Gastrocnemius medialis (tissue), 4 donors: ENCODE results near the gene NSMF.

ENCODE experiments used
- POLR2A ChIP-seq, 2 donors: fragments of 450-650 bp; IDR thresholded peaks; one replicate each; pipeline ENCODE4 v1.6.1; 2017; ENCODE audit warnings: antibody characterized with exemption in 2 of 2, mild to moderate bottlenecking in 2 of 2, moderate library complexity in 2 of 2
- TF ChIP-seq, protein P1 (sequence below), 5 experiments: fragments of 450-650 bp in 3 of 5; fragments of 200-600 bp in 2 of 5; sonication (generic) in 2 of 5; IDR thresholded peaks in 4 of 5; conservative IDR thresholded peaks in 1 of 5; 1 replicate in 4 of 5; 2 replicates in 1 of 5; pipeline ENCODE4 v1.5.1; 2016 to 2019; ENCODE audit warnings: antibody characterized with exemption in 5 of 5, mild to moderate bottlenecking in 3 of 5, moderate library complexity in 3 of 5

DNA sequence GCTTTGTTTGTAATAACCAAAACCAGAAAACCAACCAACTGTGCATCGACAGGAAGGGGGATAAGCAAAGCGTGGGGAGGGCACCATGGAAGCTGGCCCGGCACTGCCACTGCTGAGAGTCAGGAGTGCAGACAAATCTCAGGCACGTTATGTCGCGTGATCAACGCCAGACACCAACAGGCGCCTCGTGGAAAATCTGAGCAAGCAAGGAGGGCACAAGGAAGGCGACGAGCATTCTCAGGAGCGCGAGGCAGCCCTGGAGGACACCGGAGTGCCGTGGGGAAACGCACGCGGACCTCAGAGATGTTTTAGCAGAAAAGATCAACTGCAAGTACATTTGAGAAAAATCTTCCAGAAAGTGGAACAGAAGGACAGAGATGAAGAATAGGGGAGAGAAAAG, 15.1 kb upstream of the NSMF start:
- TF ChIP-seq, protein P1, sequence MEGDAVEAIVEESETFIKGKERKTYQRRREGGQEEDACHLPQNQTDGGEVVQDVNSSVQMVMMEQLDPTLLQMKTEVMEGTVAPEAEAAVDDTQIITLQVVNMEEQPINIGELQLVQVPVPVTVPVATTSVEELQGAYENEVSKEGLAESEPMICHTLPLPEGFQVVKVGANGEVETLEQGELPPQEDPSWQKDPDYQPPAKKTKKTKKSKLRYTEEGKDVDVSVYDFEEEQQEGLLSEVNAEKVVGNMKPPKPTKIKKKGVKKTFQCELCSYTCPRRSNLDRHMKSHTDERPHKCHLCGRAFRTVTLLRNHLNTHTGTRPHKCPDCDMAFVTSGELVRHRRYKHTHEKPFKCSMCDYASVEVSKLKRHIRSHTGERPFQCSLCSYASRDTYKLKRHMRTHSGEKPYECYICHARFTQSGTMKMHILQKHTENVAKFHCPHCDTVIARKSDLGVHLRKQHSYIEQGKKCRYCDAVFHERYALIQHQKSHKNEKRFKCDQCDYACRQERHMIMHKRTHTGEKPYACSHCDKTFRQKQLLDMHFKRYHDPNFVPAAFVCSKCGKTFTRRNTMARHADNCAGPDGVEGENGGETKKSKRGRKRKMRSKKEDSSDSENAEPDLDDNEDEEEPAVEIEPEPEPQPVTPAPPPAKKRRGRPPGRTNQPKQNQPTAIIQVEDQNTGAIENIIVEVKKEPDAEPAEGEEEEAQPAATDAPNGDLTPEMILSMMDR (IDR thresholded peaks at IDR 0.05 in 4 of 5, conservative IDR thresholded peaks at IDR 0.05 in 1 of 5): no peak
- TF ChIP-seq POLR2A (IDR thresholded peaks at IDR 0.05): no peak
